Neutrophil (primary cell): ENCODE data around the gene CYTH4.

ENCODE experiments used
- H3K27ac ChIP-seq: fragments of 200-600 bp; sonication (generic); 2 replicates; pipeline ENCODE4 v1.5.1; 2016; ENCODE audit warnings: mild to moderate bottlenecking, moderate library complexity
- H3K27me3 ChIP-seq: fragments of 200-600 bp; sonication (generic); 2 replicates; pipeline ENCODE4 v1.6.0; 2016; ENCODE audit warnings: mild to moderate bottlenecking
- H3K36me3 ChIP-seq: fragments of 200-600 bp; sonication (generic); 2 replicates; pipeline ENCODE4 v1.5.1; 2017
- H3K4me1 ChIP-seq, 2 experiments: fragments of 200-600 bp in 1 of 2; sonication (generic) in 1 of 2; 1 replicate in 1 of 2; 2 replicates in 1 of 2; pipeline versions ENCODE4 v1.5.1 to v1.6.1; 2013 to 2016; ENCODE audit warnings: low read depth in 1 of 2, low read length in 1 of 2, mild to moderate bottlenecking in 1 of 2, moderate library complexity in 1 of 2; ENCODE audit not compliant: control insufficient read depth in 1 of 2, insufficient read depth in 1 of 2
- H3K4me3 ChIP-seq, 2 experiments: fragments of 200-600 bp in 1 of 2; sonication (generic) in 1 of 2; 1 replicate in 1 of 2; 2 replicates in 1 of 2; pipeline ENCODE4 v1.5.1; 2013 to 2016; ENCODE audit warnings: low read depth in 1 of 2, low read length in 1 of 2, mild to moderate bottlenecking in 1 of 2, moderate library complexity in 1 of 2
- H3K9me3 ChIP-seq: fragments of 200-600 bp; sonication (generic); 2 replicates; pipeline ENCODE4 v1.5.1; 2016
- TF ChIP-seq, protein P1 (sequence below): fragments of 200-600 bp; sonication (generic); IDR thresholded peaks from 2 replicates; pipeline ENCODE4 v1.5.1; 2016; ENCODE audit warnings: antibody characterized with exemption

The CYTH4 gene

DNA sequence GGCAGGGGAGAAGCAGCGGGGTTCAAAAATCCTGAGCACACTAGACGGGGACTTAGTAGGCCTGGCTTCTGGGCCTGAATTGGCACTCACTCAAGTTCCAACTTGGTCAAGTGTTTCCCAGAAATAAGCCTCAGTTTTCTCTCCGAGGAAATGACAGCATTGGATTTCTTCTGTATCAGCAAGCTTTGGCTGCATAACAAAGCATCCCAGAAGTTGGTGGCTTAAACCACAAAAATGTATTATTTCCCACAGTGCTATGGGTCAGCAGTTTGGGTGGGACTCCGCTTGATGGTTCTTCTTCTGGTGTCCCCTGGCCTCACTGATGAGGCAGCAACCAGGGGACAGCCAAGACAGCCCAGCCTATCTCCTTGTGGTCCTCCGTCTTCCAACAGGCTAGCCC is 1.6 kb upstream of the CYTH4 start:
- Histone ChIP-seq H3K27ac (no peak overlapping the region), H3K27me3 (no peaks in the 10 kb centered on the region), H3K36me3 (peaks cover 4% of the 10 kb centered on the region), H3K9me3 (no peaks in the 10 kb centered on the region), H3K4me1 (peaks cover 29 to 50% of the 10 kb centered on the region in 2 experiments), H3K4me3 (no peak overlapping the region)
- TF ChIP-seq, protein P1, sequence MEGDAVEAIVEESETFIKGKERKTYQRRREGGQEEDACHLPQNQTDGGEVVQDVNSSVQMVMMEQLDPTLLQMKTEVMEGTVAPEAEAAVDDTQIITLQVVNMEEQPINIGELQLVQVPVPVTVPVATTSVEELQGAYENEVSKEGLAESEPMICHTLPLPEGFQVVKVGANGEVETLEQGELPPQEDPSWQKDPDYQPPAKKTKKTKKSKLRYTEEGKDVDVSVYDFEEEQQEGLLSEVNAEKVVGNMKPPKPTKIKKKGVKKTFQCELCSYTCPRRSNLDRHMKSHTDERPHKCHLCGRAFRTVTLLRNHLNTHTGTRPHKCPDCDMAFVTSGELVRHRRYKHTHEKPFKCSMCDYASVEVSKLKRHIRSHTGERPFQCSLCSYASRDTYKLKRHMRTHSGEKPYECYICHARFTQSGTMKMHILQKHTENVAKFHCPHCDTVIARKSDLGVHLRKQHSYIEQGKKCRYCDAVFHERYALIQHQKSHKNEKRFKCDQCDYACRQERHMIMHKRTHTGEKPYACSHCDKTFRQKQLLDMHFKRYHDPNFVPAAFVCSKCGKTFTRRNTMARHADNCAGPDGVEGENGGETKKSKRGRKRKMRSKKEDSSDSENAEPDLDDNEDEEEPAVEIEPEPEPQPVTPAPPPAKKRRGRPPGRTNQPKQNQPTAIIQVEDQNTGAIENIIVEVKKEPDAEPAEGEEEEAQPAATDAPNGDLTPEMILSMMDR = no peak

DNA sequence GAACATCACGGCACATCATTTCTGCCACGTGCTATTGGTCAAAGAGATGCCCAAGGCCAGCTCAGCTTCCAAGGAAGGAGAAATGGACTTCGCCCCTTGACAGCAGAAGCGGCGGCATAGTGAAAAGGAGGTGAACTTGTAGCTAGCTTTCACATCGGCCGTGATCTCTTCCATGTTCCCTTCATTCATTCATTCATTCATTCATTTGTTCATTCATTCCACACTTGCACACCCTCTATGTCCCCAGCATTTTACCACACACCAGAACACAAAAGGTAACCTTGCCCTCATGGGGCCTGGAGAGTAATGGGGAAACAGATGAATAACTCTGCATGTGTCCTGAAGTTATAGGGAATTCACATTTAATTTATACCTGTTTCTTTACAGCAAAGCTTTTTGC is 1.1 kb upstream of the CYTH4 start:
- Histone ChIP-seq H3K27me3 (no peaks in the 10 kb centered on the region), H3K27ac (peak overlapping the region; percentile 99), H3K36me3 (peaks cover 8% of the 10 kb centered on the region), H3K9me3 (no peaks in the 10 kb centered on the region), H3K4me1 (peaks cover 33 to 54% of the 10 kb centered on the region in 2 experiments), H3K4me3 (no peak overlapping the region)
- TF ChIP-seq, protein P1 = no peak

DNA sequence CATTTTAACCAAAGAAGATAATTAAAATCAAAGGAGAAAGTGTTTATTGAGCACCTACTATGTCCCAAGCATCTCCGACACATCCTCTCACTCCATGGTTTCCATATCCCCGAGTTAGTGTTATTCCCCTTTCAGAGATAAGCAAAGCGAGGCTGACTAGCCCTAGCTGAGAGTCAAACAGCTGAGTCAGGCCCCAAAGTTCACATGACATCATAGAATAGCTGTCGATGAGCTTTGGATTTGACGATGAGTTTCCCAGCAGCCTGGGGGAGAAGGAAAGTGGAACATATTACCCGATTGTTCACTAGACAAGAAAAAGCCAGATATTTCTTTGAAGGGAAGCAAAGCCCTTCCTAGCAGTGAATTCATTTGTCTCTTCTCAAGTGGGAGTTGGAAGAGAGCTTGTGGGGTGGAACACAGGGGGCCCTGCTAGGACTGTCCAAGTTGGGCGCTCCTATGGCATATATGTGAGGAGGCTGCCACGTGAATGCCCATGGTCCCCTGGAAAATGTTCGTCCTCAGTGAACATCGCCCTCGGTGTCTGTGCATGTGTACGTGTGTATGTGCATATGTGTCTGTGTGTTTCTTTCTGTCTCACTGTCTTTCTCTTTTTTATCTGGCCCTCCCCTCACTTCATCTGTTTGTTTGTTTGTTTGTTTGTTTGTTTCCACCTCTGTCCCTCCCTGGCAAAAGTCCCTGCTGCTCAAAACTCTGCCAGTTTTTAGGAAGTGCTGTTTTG is 493 bp upstream of the CYTH4 start:
- peak overlapping the region; percentile 84 to 99 for H3K4me3 ChIP-seq
- no peaks in the 10 kb centered on the region for H3K9me3 ChIP-seq
- no peaks in the 10 kb centered on the region for H3K27me3 ChIP-seq
- peak overlapping the region; percentile 99 for H3K27ac ChIP-seq
- TF ChIP-seq, protein P1 = no peak
- H3K36me3 ChIP-seq = peaks cover 15% of the 10 kb centered on the region
- H3K4me1 ChIP-seq = peaks cover 40 to 60% of the 10 kb centered on the region in 2 experiments

DNA sequence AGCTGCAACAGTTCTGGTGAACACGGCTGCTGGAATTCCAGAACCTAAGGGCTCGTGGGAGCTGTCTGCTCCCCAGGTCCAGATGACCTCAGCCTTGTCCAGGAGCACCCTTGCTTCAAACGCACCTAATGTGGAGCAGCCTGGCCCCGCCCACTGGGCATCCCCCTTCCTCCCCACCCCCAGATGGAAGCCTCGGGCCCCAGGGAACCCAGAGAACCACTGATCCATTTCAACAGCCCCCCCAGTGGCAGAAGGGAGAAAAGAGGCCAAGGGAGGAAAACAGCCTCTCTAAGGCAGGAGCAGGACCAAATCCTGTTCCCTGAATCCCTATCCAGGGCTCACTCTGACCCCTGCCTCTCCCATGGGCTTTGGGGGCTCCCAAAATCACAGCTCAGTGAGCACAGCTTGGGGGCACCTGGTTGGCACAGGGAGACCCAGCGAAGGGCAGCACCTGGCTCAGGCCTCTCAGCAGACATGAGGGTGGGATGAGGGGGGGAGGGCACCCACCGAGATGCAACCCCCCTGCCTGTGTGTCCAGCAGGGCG is 1.2 kb downstream of the CYTH4 start:
- TF ChIP-seq, protein P1 = peak; percentile 62
- Histone ChIP-seq H3K4me1 (peaks cover 54 to 75% of the 10 kb centered on the region in 2 experiments), H3K27ac (peak overlapping the region; percentile 99), H3K36me3 (peaks cover 31% of the 10 kb centered on the region), H3K4me3 (peak overlapping the region; percentile 84 to 99), H3K9me3 (no peaks in the 10 kb centered on the region), H3K27me3 (no peaks in the 10 kb centered on the region)

DNA sequence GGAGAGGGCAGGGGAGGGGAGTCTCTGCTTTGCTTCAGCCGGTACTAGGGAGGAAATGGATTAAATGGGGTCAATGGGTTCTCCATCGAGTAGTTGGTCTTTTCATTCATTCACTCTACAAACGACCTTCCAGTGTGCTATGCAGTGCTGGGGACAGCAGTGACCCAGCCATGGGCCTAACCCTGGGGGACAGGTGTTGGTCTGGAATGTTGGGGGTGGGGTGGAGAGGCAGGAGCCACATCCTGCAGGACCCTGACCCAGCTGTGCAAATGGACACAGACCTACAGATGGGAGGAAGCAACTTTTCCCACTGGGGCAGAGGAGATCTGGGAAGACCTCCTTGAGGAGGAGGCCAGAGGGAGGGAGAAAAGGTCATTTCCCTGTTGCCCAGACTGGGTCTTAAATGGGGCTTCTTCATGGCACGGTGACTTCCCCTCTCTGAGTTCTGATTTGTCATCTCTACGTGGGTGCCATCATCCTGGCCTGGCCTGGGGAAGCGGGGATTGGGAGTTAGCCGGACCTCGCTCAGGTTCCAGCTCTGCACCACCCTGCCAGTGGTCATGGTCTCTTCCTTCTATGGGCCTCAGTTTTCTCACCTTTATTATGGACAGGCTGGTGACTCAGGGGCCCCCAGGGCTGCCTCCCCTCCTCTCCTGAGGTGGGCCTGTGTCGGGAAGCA is 2.0 kb downstream of the CYTH4 start:
- peaks cover 39% of the 10 kb centered on the region for H3K36me3 ChIP-seq
- no peaks in the 10 kb centered on the region for H3K9me3 ChIP-seq
- H3K27ac ChIP-seq = peak overlapping the region; percentile 99
- peaks cover 62 to 79% of the 10 kb centered on the region in 2 experiments for H3K4me1 ChIP-seq
- H3K4me3 ChIP-seq = peak overlapping the region; percentile 84 to 99
- no peaks in the 10 kb centered on the region for H3K27me3 ChIP-seq
- TF ChIP-seq, protein P1 = no peak
